22Rv1 (cell line): ENCODE results near the gene MMP23B.
"Not testable (repeated sequence)": the region's sequence is repeated elsewhere in the genome, so short reads cannot be mapped to it uniquely, and the experiment has no call there.

Source experiments
- ZFX ChIP-seq: fragments of 450-650 bp; IDR thresholded peaks from 2 replicates; pipeline ENCODE4 v1.6.1; 2017; ENCODE audit warnings: antibody characterized with exemption, borderline replicate concordance
- TF ChIP-seq, protein P1 (sequence below): fragments of 450-650 bp; IDR thresholded peaks from 2 replicates; pipeline ENCODE4 v1.5.1; 2017; ENCODE audit warnings: mild to moderate bottlenecking

DNA sequence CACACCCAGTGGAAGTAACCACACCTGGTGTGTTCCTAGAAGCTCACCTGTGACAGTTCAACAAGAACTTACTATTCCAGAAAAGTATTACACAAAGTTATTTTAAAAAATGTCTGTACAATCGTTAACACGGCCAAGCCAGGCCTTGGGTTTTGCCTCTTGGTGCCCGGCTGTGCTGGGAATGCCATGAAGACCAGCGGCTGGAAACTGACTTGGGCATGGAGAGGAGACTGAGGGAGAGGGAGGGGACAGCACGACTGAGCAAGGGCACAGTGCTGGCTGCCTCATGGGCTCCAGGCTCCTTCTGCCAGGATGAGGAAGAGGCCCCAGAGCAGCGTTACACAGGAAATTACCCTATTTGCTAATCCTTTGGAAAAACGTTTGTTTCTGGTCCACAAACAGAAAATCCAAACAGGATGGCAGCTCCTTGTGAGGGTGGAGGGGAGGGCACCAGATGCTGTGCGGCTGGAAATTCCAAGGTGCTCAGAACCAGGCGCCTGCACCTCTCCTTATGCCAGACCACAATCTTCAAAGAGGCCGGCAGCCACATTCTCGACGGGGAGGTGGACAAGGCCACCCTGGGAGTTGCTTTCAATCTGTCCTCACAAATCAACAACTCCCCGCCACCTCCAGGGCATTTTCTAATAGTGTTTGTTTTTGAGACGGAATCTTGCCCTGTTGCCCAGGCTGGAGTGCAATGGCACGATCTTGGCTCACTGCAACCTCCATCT is 31.0 kb downstream of the MMP23B start:
- TF ChIP-seq, protein P1, sequence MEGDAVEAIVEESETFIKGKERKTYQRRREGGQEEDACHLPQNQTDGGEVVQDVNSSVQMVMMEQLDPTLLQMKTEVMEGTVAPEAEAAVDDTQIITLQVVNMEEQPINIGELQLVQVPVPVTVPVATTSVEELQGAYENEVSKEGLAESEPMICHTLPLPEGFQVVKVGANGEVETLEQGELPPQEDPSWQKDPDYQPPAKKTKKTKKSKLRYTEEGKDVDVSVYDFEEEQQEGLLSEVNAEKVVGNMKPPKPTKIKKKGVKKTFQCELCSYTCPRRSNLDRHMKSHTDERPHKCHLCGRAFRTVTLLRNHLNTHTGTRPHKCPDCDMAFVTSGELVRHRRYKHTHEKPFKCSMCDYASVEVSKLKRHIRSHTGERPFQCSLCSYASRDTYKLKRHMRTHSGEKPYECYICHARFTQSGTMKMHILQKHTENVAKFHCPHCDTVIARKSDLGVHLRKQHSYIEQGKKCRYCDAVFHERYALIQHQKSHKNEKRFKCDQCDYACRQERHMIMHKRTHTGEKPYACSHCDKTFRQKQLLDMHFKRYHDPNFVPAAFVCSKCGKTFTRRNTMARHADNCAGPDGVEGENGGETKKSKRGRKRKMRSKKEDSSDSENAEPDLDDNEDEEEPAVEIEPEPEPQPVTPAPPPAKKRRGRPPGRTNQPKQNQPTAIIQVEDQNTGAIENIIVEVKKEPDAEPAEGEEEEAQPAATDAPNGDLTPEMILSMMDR = not testable (repeated sequence)
- TF ChIP-seq ZFX = not testable (repeated sequence)
